NB4 (cell line): ENCODE measurements around the gene SCAMP4.
"Not testable (repeated sequence)": the region's sequence is repeated elsewhere in the genome, so short reads cannot be mapped to it uniquely, and the experiment has no call there.

Experiments
- MAX ChIP-seq: IDR thresholded peaks from 2 replicates; pipeline ENCODE4 v1.6.1; 2011; ENCODE audit warnings: low read depth, low read length
- POLR2A ChIP-seq: IDR thresholded peaks from 2 replicates; pipeline ENCODE4 v1.6.1; 2011; ENCODE audit warnings: mild to moderate bottlenecking; ENCODE audit not compliant: insufficient read length; ENCODE audit errors: extremely low read depth

- not testable (repeated sequence) for TF ChIP-seq POLR2A
- peak; percentile 16; the same call in 1 of the 2 replicates for TF ChIP-seq MAX
These were observed 19.6 kb upstream of the SCAMP4 start, which contains the start of gene ABHD17A for GRCh38 chr19:1885398-1886119.
